SIG-M5 treated with dmso at 0.1 percent for 504 hours (cell line): ENCODE measurements around the gene HOXC6.
"Not testable (repeated sequence)": the region's sequence is repeated elsewhere in the genome, so short reads cannot be mapped to it uniquely, and the experiment has no call there.

ENCODE experiments used
- DNase-seq: peaks from one replicate; lab custom pipeline; 2025; ENCODE audit not compliant: unreplicated experiment; lab: John Stamatoyannopoulos, UW

Gene HOXC6

DNA sequence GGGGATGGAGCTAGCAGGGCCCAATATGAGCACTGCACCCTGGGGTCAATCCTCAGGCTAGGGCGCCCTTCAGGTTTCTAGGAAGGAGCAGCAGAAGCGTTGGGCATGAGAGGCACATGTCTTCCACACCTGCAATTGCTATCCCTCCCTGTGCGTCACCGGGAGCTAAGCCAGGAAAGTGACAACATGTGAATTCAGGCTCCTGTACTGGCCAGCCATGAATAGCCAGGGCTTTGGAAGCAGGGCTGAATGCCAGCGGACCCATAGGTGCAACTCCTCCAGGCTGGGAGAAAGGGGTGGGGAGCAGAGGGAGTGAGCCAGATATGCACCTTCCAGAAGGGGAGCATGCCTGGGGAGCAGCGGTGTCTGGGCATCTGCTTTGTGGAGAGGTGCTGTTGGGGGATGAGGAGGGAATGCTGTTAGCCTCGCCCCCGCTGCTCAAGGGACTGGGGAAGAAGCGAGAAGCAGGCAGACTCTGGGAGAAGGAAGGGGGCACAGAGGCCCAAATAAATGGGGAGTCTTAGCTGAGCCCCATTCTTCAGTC, 10.7 kb downstream of the HOXC6 start:
- DNase-seq, result no peak

DNA sequence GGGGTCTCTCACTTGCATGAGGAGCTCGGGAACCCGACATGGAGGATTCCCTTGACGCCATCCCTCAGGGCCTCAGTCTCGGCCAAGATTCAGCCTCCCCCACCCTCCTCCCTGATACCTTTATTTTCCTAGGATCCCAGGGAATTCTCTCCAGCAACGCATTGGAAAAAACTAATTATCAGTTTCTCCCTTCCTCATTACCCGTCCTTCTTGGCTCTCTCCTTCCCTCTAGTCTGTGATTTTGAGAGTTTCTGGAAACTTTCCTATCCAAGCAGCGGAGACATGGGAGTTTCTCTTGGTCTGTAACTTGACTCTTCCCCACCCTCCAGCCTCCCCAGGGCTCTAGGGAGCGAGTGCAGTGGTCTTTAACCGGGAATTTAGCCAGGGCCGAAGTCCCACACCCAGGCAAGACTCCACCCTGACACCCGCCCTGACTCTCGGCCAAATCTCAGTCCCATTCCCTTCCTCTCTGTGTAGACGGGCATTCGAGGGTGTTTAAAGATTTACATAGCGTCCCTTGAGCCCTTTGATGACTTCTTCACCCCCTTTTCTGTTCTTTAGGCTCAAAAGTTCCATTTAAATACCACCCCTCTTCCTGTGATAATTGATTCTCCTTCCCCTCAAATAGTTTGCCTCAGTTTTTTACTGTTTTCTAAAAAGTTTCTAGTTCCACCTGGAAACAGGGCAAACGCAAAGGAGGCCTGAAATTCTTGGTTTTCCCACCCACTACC, 11.3 kb downstream of the HOXC6 start:
- DNase-seq, result no peak

DNA sequence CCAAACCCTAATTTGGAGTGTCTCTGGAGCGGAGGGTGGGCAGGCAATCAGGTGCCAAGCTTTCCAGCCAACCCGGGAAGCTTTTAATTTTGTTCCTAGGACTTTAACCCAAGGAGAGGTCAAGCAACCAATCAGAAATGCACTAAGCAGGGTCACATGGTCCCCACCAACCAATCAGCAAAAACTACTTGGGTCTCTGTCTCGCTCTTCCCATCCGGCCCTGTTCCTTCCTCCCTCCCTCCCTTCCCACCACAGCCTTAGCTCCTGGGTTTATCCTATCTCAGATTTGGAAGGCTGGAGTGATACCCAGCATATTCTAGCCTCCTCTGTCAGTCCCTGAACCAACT, 11.9 kb downstream of the HOXC6 start:
- no peak for DNase-seq

DNA sequence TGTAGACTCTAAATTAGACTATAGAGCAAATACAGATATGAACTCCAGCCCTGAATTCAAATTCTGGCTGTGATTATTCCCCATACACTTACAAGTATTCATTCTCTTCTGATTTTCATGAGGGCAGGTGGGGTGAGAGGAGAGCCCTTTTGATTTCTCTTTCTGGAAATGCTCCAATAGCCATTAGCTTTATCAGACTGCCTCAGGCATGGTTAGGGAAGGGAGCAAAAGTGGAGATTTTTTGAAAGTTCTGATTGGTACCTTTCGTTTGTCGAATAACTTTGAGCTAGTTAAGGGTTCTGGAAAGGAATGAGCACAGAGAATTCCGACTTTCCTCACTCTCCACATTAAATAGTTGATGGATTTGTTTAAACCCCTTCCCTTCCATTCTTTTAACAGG, 12.4 kb downstream of the HOXC6 start:
- DNase-seq, result no peak

DNA sequence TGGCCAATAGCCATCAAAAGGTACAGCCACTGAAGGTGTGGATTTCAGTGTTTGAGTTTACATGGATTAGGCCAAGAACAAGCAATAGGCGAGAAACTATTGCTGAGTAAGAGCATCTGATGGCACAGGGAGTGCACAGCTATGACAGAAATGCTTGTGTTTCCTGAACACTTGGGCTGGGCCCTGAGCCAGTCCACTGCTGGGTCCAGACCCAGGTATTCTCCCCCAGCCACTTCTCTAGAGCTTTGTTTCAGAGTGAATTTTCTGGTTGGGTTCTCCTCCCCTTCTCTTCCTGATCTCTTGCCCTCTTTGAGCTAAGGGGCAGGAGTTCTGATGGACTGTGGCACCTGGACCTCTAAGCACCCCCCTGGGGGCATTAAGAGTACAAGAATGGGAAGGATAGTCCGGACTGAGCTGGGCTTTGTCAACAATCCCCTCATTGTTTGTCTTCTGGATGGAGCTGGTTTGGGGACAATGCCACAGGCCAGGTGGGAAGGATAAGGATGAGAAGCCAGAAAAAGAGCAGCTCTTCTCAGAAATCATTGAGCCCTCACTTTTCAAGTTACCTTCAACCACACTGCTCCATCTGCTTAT, 13.0 kb downstream of the HOXC6 start:
- no peak for DNase-seq

DNA sequence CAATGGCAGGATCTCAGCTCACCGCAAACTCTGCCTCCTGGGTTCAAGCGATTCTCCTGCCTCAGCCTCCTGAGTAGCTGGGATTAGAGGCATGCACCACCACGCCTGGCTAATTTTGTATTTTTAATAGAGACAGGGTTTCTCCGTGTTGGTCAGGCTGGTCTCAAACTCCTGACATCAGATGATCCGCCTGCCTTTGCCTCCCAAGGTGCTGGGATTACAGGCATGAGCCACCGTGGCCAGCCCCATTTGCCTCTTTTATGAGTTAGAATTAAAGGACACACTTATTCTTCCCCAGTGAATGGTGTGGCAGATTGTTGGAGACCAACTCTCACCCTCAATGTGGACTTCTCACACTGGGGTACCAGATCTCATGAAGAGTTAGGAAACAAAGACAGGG, 13.8 kb downstream of the HOXC6 start:
- not testable (repeated sequence) for DNase-seq

DNA sequence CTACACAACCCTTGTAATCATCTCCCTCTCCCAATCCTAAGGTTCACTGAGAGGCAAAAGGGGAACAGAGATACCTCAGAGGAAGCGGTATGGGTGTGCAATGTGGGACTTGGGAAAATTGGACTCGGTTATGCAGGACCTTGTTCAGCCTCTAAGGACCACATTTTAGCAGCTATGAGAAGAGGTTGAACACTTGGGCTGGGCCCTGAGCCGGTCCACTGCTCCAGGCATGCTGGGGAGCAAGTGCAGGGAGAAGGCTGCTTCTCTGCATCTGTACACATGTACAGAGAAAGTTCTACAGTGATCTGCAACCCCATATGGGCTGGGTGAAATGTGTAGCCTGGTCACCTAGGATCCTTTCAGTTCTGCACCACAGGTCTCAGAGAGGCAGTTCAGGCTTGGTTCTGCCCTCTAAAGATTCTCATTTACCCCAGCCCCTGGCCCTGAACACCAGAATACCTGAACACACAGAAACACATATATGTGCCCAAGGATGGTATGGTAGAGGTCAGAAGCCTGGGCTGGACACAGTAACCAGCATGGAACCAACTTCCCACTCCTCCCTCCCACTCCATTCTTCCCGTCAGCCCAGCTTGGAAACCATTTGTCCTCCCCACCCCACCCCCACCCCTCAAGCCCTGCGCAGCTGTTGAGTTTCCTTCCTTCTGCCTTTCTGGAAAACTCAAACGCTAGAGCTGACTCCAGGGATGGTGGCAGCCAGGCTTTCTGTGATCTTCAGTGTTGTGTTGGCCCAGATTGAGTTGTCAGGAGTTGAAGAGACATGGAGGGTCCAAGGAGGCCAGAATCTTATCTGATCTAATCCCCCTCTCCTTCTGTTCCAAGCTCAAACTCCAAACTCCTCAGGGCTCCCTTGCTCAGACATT, 15.0 kb downstream of the HOXC6 start:
- DNase-seq, result no peak

DNA sequence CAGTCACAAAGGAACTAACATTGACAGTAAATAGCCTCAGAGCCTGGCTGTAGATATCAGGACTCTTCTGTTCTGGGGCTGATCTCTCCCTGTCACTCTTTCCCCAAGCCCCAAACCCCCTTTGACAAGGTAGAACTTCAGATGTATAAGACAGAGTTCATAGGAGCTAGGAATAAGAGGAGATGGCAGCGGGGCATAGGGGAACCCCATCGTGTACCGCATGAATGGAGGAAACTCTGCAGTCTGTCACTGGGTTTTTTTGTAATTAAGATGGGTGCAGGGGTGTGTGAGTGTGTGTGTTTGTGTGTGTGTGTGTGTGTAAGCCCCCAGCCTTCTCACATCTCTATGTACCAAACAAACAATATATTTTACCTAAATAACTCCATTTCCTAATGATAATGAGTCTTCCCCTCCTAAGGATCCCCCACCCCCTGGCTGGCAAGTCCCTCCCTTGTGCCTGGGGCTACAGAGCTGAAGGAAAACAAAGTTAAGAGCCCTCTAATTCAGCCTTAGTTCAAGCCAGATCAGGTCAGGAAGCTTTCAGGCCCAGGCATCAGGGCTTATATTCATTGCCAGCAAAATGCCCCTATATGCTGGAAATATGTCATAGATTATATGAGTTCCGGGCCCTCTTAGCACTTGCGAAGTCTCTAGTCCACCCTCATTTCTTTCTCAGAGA, 16.3 kb downstream of the HOXC6 start:
- no peak for DNase-seq

DNA sequence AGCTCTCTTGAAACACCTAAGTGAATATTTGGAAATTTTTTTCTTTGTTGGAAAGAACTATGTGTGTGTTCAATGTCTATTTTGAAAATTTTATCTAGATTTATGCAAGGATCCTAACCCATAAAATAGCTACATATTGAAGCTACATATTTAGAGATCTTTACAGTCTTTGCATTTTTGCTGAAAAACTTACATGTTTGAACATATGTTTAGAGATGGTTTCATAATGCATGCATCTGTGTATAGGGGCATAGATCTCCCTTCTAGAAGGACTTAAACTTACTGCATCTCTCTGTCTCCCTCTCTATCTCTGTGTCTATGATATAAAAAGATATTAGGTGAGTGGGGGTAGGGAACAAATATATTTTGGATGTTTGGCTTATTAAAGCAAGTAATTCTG, 17.2 kb downstream of the HOXC6 start:
- DNase-seq, result no peak

DNA sequence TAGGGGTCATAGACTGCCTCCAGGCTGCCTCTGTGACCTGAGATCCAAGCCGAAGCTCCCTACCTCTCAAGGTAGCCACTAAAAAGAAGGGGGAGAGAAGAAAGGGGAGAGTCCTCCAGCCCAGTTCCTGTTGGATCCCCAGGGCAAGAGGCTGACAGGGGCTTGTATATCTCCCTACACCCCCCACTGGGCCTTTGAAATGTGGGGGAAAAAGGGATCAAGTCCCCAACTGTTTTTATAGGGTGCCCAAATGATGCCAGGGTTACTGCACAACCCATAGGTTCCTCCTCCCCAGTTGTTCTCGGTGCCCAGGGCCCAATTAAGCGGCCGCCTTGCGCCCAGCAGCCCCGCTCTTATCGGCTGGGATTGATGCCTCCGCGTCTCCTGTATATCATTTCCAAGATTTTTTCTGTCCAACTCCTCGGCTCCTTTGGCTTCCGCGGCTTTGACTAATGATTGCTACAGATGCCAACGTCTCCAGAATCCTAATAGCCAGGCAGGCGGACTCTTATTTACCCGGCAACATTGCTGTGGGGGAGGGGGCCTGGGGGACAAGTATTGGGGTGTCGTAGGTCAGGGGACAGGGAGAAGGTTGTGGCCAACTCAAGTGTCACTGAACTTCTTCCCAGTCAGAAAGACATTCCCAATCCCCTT, 17.8 kb downstream of the HOXC6 start:
- DNase-seq, result no peak

DNA sequence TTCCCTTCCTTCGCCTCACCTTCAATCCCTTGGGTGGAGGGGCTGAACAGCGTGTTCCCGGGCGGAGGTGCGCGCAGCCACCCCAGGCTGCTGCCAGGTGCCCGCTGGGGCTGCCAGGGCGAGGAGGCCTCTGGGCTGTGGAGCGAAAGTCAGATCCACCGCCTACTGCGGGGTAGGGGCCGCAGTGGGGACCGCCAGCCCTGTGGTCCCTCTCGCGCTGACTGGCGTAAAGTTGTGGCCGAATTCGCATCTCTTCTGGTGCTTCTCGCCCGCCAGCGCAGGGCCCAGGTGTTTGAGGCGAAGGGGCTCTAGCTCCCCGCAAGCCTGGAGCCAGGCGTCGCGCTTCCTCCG, 18.5 kb downstream of the HOXC6 start:
- no peak for DNase-seq

DNA sequence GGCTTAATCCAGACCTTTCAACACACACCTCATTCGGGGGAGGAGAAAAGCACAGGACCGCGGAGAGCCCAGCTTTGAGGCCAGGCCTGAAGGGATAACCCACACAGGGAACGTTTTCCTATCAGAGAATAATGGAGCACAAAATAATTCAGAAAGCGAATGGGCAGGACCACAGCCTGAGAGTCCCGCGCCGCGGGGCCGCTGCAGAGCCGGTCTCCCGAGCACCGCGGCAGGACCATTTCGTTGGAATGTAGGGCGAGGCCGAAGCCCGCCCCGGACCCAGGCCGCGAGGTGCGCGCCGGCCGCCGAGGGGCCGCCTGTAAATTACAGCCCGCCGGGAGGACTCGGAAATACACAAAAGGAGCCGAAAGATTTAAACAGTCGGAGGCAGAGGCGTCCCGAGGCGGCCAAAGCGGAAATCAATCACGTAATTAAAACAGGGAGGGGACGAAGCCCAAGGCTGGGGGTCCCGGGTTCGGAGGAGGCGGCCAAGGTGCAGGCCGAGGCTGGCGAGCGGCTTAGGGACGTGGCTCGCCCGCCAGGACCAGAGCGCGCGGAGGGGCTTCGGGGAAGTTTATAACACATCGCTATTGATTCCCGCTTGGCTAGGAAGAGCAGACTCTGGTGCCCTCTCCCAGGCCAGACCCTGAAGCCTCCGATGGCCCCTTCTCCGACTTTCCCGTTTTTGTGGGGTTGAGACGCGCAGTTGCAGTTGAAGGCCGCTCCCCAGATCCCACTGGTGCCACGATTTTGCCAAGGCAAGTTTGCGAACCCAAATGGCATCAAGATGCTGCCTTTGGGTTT, 19.1 kb downstream of the HOXC6 start:
- DNase-seq, result no peak

DNA sequence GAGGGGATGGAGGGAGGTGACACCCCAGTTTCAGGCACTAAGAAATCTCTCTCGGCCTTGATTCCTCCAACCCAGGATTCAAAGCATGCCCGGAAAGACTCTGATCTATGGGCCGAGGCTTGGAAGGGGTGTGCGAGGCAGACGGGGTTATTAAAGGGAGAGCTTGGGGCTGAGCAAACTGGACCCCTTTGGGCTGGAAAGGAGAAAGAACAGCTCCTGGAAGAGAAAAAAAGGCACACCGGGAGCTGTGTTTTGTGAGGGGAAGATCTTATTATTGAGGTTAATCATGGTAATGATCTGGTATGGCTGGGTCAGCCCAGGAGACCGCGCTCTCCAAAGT, 19.7 kb downstream of the HOXC6 start:
- DNase-seq, result no peak

DNA sequence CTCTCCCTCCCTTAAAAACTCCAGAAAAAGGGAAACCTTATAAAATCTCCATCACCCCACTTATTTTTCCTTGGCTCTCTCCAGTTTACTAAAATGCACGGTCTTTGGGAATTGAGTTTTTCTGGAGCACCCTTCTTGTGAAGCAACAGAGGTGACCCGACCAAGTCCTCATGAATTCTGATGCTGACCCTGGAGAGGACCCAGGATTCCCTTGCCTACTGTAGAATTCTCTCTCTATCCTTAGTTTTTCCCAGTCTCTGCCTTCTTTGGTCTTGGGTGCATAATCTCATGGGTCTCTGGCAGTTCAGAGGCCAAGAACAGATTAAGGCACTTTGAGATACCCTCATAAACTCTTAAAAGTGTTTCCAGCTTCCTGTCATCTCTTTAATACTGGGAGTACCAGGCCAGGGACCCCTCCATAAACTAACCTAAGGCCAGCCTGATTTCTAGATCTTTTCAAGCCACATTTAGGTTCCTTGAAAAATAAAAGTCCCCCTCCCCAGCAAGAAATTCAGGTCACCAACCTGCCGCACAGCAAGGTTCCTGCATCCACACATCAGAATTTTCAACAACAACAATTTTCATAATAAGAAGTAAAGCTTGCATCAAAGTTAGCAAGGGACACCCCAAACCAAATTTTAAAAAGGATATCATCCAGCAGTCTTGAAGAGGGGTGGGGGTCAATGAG, 20.3 kb downstream of the HOXC6 start:
- DNase-seq, result no peak

DNA sequence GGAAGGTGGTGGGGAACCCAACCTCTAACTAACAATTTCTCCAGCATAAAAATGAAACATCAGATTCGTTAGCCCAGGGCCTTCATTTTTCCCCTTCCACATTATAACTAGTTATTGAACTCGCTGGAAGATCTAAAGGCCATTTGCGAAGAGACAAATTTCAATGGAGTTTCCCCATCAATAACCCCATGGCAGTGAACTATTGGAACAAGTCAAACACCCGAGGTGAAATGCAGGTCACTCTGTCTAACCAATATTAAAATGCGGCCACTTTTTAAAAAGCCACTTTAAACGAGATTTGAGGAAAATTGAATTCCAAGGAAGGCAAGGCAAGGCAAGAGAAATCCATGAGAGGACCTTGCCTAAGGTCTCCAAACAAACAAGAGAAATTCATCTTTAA, 20.9 kb downstream of the HOXC6 start:
- no peak for DNase-seq

DNA sequence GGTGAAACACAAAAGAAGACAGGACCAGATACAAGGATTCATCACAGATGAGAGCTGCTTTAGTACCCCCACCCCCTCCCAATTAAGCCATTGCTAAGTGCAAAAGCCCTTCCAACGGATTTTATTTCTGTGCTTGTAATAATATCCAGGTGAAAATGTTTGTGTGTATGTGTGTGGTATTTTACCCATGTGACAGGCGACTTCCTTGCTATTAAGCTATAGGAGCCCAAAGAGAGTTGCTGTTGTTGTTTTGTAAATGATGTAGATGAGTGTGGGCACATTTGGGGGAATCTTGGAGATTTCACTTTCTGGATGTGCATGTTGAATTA, 22.2 kb downstream of the HOXC6 start:
- no peak for DNase-seq

DNA sequence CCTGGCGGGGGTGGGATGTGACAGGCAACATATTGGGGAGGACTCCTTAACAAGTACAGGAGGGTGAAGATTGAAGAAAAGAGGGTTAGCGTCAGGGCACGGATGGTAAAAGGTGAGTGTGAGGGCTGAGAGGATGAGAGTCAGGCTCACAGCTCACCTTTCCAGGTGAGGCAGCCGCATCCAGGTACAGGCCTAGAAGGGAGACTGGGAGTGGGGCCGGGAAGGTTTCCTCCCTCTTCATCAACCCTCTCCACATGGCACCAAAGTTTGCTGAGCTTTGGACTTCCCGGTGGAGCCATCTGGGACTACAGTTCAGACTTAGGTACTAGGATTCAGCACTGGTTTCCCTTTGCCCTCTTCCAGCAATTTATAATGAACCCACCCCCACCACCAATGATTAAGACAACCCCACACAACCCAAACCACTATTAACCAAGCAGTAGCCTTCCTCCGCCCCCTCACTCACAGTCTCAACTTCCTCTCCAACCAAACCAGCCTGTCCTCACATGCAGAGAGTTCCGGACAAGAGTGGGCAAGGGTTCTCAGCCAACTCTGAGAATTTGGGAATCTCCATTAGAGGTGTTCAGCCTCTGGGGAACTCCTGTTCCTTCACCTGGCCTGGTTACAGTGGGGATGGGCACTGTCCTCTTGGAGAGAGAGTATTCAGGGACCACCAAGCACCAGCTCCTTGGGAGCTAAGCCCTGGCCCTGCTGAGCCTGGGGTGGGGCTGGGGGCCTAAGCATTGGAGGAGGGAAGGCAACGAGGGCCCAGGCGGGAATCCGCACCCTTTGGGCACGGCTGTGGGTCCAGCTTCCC, 23.0 kb downstream of the HOXC6 start:
- no peak for DNase-seq

DNA sequence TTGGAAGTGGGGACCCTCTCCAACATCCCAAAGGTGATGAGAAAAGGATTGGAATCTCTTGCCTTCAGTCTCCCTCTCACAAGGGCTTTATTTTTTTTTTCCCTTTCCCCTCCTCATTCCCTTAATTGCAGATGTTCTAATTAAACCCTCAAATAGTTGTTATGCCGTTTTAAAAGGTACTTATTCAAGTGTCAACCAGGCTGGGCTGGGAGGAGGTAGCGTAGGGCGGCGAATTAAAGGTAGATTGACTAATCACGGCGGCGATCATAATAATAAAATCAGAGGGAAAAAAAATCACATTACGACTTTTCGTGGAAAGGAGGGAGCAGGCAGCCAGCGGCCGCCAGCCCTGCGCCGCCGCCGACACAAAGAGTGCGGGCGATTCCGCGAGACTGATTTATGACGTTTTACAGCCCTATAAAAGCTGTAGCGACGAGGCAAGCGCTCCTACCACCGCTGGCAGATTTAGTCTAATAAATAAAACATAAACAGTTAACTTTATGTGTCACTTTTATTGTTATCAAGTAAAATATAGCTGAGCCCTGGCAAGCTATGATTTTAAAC, 23.7 kb downstream of the HOXC6 start:
- no peak for DNase-seq
